Thyroid gland (tissue), 4 donors: ENCODE results near the gene ZNF415. TPM values are rescaled to one million over a fixed set of nuclear protein-coding genes. Genes with fewer than 3 reads are reported as not detected.
A peak's percentile ranks its signal among the peaks of the same experiment; 100 is the strongest.

Experiments used
- DNase-seq, 2 donors: peaks; one replicate each; pipeline ENCODE4 v3.0.0-alpha.2; 2019
- H3K27ac ChIP-seq, 3 donors: fragments of 200-600 bp; sonication (generic); 1 replicate in 2 of 3; 2 replicates in 1 of 3; pipeline ENCODE4 v1.5.1; 2016 to 2019; ENCODE audit warnings: mild to moderate bottlenecking in 1 of 3, moderate library complexity in 1 of 3
- H3K27me3 ChIP-seq: fragments of 200-600 bp; sonication (generic); one replicate; pipeline ENCODE4 v1.5.1; 2019
- H3K36me3 ChIP-seq, 2 donors: fragments of 200-600 bp; sonication (generic); one replicate each; pipeline ENCODE4 v1.5.1; 2016 to 2019
- H3K4me1 ChIP-seq, 2 donors: fragments of 200-600 bp; sonication (generic); one replicate each; pipeline ENCODE4 v1.5.1; 2017 to 2019
- H3K4me3 ChIP-seq, 3 donors: fragments of 200-600 bp; sonication (generic); replicated peaks in 1 of 3; 1 replicate in 2 of 3; 2 replicates in 1 of 3; pipeline ENCODE4 v1.5.1; 2016; ENCODE audit warnings: mild to moderate bottlenecking in 1 of 3
- H3K9me3 ChIP-seq: fragments of 200-600 bp; sonication (generic); one replicate; pipeline ENCODE4 v1.5.1; 2017
- POLR2A ChIP-seq, 2 donors: fragments of 450-650 bp; IDR thresholded peaks; one replicate each; pipeline ENCODE4 v1.6.1; 2017; ENCODE audit warnings: antibody characterized with exemption in 2 of 2, mild to moderate bottlenecking in 2 of 2, moderate library complexity in 1 of 2
- WGBS, 2 donors: methylation state at CpG; one replicate each; pipeline ENCODE4 v1.1.5; 2017; 5-methylcytosine and 5-hydroxymethylcytosine counted together
- intact Hi-C: fragments of 100-400 bp; cut with DNase I; formaldehyde crosslinking; loops from one replicate; pipeline ENCODE4 v1.15.1; 2023
- total RNA-seq, 4 donors: library from RNA; depleted of rRNA; stranded (reverse); fragments of >200 nt; gene quantifications; one replicate each; pipeline ENCODE4 v1.2.3, GENCODE V29; 2016
- TF ChIP-seq, protein P1 (sequence below), 6 experiments: fragments of 200-600 bp in 3 of 6; fragments of 450-650 bp in 3 of 6; sonication (generic) in 3 of 6; IDR thresholded peaks; one replicate each; pipeline ENCODE4 v1.5.1; 2016 to 2019; ENCODE audit warnings: antibody characterized with exemption in 6 of 6, mild to moderate bottlenecking in 2 of 6, inconsistent platforms in 1 of 6, moderate library complexity in 1 of 6

The ZNF415 gene
- 10 to 100 TPM; 14.5 to 37.6 (median 18.9) TPM for total RNA-seq

DNA sequence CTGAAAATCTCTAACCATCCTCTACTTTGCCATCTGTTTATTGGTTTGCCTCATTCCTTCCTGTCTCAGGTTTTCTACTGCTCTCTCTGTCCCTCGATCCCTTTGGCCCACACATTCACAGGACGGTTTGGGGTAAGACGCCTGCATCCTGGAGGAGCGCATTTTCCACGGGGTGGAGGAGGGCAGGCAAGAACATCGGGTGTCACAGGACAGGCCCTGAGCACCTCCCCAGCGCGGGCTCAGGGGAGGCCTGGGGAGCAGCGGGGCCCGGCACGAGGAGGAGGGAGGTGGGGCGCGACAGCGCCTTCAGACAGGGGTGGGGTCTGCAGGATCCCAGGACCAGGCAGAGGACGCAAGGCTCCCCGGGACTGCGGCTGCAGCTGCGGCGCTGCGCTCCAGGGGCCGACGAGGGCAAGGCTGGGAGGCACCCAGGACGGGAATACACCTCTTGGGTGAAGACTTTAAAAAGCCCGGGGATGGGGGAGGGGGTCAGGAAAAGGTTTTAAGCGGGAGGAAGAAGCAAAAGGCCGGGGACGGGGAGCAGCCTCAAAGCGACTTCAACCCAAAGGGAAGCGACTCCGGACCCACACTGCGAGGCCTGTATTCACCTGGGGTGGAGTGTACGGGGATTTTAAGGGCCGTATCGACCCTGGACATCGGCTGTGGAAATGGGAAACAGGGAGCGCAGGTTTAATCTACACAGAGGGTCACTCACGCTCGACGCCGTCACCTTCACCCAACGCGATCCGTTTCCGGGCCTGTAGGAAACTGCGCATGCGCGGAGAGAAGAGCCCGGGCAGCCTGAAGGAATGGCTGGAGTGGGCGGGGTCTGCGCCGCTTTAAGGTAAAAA lies at the start of gene ZNF415:
Gene ZNF415 (minus strand): TSS at position 770 of the 851 bp plus-strand sequence. CDS start 10,234 bp downstream, outside the sequence.
- Histone ChIP-seq H3K27me3 (no peaks in the 10 kb centered on the region), H3K36me3 (no peaks in the 10 kb centered on the region), H3K4me1 (peaks cover 10 to 15% of the 10 kb centered on the region in 2 donors), H3K4me3 (peak within 1 kb of the TSS; percentile 46 to 67 (median 47)), H3K27ac (peak within 1 kb of the TSS; percentile 51 to 74 (median 56)), H3K9me3 (no peaks in the 10 kb centered on the region)
- 1 to 4% methylated on average over 39 to 50 of the region's 51 CpGs for WGBS, 2 donors
- TF ChIP-seq, protein P1, sequence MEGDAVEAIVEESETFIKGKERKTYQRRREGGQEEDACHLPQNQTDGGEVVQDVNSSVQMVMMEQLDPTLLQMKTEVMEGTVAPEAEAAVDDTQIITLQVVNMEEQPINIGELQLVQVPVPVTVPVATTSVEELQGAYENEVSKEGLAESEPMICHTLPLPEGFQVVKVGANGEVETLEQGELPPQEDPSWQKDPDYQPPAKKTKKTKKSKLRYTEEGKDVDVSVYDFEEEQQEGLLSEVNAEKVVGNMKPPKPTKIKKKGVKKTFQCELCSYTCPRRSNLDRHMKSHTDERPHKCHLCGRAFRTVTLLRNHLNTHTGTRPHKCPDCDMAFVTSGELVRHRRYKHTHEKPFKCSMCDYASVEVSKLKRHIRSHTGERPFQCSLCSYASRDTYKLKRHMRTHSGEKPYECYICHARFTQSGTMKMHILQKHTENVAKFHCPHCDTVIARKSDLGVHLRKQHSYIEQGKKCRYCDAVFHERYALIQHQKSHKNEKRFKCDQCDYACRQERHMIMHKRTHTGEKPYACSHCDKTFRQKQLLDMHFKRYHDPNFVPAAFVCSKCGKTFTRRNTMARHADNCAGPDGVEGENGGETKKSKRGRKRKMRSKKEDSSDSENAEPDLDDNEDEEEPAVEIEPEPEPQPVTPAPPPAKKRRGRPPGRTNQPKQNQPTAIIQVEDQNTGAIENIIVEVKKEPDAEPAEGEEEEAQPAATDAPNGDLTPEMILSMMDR (IDR thresholded peaks at IDR 0.05): no peak
- peak in 1 of 2 donors; percentile 69 for TF ChIP-seq POLR2A (IDR thresholded peaks at IDR 0.05)
- peak; percentile 88 to 91 for DNase-seq
- intact Hi-C loops: no loop called here

DNA sequence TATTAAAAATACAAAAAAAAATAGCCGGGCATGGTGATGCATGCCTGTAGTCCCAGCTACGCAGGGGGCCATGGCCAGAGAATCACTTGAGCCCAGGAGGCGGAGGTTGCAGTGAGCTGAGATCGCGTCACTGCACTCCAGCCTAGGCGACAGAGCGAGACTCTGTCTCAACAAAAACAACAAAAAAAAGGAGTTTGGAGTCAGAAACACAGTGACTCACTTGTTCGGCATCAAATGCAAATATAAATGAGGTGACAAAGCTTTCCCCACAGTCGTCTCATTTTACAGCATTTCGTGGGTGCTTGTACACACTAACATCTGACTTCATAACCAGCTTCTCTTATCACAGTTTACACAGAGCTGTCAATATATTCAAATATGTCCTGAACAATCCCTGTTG lies 49.5 kb upstream of the ZNF415 start:
- DNase-seq: no peak
- H3K9me3 ChIP-seq: no peaks in the 10 kb centered on the region
- intact Hi-C loops: no loop called here
- H3K4me1 ChIP-seq: no peaks in the 10 kb centered on the region
- H3K27me3 ChIP-seq: no peaks in the 10 kb centered on the region
- no peak overlapping the region for H3K27ac ChIP-seq
- WGBS, 2 donors: 87 to 94% methylated on average over 10 of the region's 10 CpGs
- H3K36me3 ChIP-seq: peaks cover 0 to 3% of the 10 kb centered on the region in 2 donors
- H3K4me3 ChIP-seq: no peak overlapping the region
- TF ChIP-seq POLR2A (IDR thresholded peaks at IDR 0.05): no peak
- TF ChIP-seq, protein P1 (IDR thresholded peaks at IDR 0.05): no peak

DNA sequence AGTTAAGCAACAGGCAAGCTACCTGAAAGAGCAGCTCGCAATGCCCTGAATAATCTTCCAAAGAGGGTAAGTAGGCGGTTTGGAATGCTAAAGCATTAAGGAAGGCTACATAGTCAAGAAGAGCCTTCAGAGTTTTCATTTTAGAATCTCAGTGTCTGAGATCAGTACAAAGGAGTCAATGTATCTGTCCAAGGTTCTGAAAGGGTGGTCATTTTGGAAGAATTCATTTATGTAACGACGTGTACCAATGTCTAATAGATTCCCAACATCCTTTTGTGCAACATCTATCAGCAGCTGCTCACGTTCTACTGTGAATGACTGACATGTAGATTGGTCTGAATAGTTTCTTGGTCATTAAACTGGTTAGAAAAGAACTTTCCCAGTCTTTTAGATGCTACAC lies 45.3 kb upstream of the ZNF415 start:
- WGBS, 2 donors: 91 to 93% methylated on average over 5 of the region's 5 CpGs
- Histone ChIP-seq H3K4me3 (no peak overlapping the region), H3K4me1 (no peaks in the 10 kb centered on the region), H3K36me3 (peaks cover 0 to 3% of the 10 kb centered on the region in 2 donors), H3K27ac (no peak overlapping the region), H3K9me3 (no peaks in the 10 kb centered on the region), H3K27me3 (no peaks in the 10 kb centered on the region)
- TF ChIP-seq POLR2A (IDR thresholded peaks at IDR 0.05): no peak
- TF ChIP-seq, protein P1 (IDR thresholded peaks at IDR 0.05): no peak
- intact Hi-C loops: no loop called here
- no peak for DNase-seq

DNA sequence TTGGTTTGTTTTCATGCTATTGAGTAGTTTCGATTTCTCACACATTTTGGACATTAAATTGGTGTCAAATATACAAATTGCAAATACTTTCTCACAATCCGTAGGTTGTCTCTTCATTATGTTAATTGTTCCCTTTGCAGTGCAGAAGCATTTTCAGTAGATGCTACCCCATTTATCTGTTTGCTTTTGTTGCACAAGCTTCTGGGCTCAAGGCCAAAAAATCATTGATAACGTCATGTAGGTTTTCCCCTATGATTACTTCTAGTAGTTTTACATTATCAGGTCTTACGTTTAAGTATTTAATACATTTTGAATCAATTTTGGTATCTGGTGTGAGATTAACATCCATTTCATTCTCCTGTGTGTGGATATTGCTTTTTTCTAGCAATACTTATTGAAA lies 40.2 kb upstream of the ZNF415 start:
- H3K36me3 ChIP-seq: no peaks in the 10 kb centered on the region
- H3K9me3 ChIP-seq: no peaks in the 10 kb centered on the region
- TF ChIP-seq, protein P1 (IDR thresholded peaks at IDR 0.05): no peak
- TF ChIP-seq POLR2A (IDR thresholded peaks at IDR 0.05): no peak
- DNase-seq: no peak
- intact Hi-C loops: no loop called here
- no peak overlapping the region for H3K4me3 ChIP-seq
- no peaks in the 10 kb centered on the region for H3K27me3 ChIP-seq
- H3K27ac ChIP-seq: no peak overlapping the region
- WGBS, 2 donors: 61 to 69% methylated on average over 4 of the region's 4 CpGs
- H3K4me1 ChIP-seq: no peaks in the 10 kb centered on the region

DNA sequence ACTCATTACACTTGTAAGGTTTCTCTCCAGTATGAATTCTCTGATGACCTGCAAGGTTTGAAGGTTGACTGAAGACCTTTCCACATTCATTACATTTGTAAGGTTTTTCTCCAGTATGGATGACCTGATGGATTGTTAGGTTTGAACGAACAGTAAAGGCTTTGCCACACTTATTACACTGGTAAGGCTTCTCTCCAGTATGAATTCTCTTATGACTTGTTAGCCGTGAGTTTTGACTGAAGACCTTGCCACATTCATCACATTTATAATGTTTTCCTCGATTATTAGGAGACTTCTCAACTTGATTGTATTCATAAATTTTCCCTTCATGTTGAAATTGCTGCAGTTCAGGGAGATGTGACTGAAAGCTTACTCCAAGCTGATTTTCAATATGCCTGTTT lies 33.0 kb upstream of the ZNF415 start:
- TF ChIP-seq POLR2A (IDR thresholded peaks at IDR 0.05): no peak
- TF ChIP-seq, protein P1 (IDR thresholded peaks at IDR 0.05): no peak
- Histone ChIP-seq H3K4me1 (no peaks in the 10 kb centered on the region), H3K36me3 (peaks cover 0 to 9% of the 10 kb centered on the region in 2 donors), H3K4me3 (no peak overlapping the region), H3K27ac (no peak overlapping the region), H3K27me3 (no peaks in the 10 kb centered on the region), H3K9me3 (no peaks in the 10 kb centered on the region)
- DNase-seq: no peak
- intact Hi-C loops: no loop called here
- WGBS, 2 donors: 92 to 95% methylated on average over 3 of the region's 3 CpGs
